ENCODE measurements around the gene STRA8.

STRA8 gene, protein sequence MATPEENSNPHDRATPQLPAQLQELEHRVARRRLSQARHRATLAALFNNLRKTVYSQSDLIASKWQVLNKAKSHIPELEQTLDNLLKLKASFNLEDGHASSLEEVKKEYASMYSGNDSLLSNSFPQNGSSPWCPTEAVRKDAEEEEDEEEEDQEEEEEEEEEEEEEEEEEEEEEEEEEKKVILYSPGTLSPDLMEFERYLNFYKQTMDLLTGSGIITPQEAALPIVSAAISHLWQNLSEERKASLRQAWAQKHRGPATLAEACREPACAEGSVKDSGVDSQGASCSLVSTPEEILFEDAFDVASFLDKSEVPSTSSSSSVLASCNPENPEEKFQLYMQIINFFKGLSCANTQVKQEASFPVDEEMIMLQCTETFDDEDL

GRCh38 chr7:135233570-135233969 is at the start of gene STRA8:
TSS of gene STRA8 (plus strand) at chr7:135233838. CDS start at chr7:135240525, 6,687 bp downstream.
- no peak for DNase-seq (ENCODE audit: low read depth in 2 of 2)

- no peak for DNase-seq (ENCODE audit: low read depth in 2 of 2)
Measured at GRCh38 chr7:135184254-135184841, 49.3 kb upstream of the STRA8 start.

DNA sequence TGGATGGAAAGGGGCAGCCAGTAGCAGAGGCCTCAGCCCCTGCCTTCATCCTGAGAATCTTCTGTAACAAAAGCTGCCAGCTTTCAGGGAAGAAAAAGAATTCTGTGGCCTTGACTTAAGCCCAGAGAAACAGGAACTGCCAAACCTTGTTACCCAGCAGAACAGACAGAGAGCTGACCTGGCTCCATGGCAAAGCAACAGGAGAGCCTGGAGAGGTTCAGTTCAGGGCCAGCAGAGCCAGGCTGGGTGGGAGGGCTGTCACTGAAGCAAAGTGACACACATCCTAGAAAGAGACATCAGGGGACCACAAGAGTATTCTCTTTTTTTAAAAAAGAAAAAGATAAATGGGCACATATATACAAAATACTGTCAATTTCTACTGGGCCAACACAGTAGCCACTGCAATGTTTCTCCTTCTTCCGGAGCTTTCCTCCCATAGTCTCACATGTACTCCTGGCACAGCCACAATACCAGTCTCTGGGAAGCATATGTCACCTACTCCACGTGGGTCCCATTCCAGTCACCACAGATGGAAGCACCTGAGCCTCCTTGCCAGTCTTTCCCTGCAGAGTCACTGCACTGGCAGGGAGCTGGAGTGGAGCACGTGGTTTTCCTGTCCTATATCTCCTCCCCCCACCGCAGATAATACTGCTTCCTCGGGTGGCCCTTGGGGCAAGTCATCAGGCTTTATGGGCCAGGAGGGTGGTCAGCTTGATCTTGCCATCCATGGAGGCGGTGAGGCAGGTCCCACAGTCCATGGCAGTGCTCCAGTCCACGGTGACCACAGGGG is 48.0 kb upstream of the STRA8 start:
- DNase-seq (ENCODE audit: low read depth in 2 of 2) = no peak

DNA sequence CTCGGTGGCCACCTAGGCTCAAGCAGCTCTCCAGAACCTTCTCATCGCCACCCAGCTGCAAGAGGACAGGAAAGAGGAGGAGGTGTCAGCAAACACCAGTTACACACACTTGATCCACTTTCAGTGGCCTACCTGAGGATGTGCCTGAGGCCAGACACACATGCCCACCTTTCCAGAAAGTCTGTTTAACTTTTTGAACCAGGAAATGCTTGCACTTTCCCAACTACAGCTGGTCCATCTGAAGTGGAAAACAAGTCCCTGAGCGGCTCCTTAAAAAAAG is 47.4 kb upstream of the STRA8 start:
- no peak for DNase-seq (ENCODE audit: low read depth in 2 of 2)

DNA sequence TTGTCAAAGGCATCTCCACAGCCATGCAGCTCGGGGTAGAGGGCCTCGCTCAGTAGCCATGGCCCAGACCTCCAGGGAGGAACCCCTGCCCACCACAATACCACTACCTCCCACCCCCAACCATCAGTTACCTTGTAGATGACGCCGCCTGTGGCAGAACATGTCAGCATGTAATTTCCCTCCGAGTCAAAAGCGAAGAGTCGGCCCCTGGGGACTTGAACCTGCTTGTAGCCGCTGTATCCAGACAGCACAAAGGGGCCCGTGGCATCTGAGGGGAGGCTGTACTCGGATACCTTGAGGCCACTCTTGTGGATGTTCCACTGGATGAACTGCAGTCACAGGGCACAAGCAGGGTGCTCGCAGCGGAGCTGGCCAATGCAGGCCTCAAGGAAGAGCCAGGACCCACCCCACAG is 46.8 kb upstream of the STRA8 start:
- DNase-seq (ENCODE audit: low read depth in 2 of 2) = no peak

GRCh38 chr7:135188298-135188984 is 45.2 kb upstream of the STRA8 start:
- DNase-seq (ENCODE audit: low read depth in 2 of 2) = no peak

DNA sequence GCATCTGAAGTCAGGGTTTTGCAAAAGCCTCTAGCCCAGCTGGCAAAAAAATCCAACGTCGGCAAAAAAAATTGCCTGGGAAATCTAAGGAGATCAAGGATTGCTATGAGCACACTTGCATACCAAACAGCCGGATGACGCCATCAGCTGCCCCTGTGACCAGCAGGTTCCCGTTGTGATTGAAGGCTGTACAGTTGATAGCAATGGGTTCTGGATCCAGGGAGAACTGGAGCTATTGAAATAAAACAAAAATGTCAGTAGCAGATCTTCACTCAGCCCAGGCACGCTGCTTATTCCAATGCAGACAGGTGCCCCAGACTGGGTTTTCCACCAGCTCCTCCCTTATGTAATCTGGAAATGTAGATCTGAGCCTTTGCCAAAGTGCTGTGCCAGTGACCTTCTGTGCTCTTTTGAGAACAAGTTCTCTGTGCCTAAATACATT is 44.4 kb upstream of the STRA8 start:
- no peak for DNase-seq (ENCODE audit: low read depth in 2 of 2)

- no peak for DNase-seq (ENCODE audit: low read depth in 2 of 2)
Measured at GRCh38 chr7:135189961-135190360, 43.7 kb upstream of the STRA8 start.

GRCh38 chr7:135190703-135191102 is 42.9 kb upstream of the STRA8 start:
- no peak for DNase-seq (ENCODE audit: low read depth in 2 of 2)

GRCh38 chr7:135192914-135193536 is 40.6 kb upstream of the STRA8 start:
- no peak for DNase-seq (ENCODE audit: low read depth in 2 of 2)

GRCh38 chr7:135193615-135194081 is 40.0 kb upstream of the STRA8 start:
- DNase-seq (ENCODE audit: low read depth in 2 of 2) = no peak

- DNase-seq (ENCODE audit: low read depth in 2 of 2) = no peak
Measured at GRCh38 chr7:135194494-135195095, 39.0 kb upstream of the STRA8 start.

GRCh38 chr7:135195156-135195555 is 38.5 kb upstream of the STRA8 start:
- DNase-seq (ENCODE audit: low read depth in 2 of 2) = no peak

DNA sequence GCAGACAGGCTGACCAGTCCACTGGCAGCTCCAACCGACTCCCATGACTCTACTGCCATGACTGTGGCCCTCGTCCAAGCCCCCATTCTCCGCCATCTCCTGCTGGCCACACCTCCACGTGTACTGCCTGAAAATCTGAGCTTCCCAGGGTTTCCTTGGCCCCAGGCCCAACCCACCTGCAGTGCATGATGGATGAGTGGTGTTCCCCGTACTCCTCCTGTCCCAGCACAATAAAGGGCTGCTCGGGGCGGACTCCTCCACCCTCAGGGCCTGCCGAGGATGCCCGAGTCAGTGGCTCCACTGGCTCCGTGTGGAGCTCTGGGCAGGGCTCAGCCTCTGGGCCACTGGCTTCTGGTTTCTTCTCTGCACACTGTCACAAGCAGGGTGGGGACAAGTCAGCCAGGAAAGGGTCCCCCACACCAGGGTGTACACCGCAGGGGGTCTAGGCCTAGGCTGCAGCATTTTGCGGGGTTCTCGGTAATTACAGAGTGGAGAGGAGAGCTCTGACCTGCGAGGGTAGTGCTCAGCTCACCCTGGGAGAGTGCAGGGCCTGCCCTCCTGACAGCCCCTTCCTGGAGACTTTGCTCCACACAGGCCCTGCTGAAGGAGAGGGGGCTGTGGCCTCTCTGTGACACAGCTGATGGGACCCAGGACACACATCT is 37.5 kb upstream of the STRA8 start:
- DNase-seq (ENCODE audit: low read depth in 2 of 2) = no peak

DNA sequence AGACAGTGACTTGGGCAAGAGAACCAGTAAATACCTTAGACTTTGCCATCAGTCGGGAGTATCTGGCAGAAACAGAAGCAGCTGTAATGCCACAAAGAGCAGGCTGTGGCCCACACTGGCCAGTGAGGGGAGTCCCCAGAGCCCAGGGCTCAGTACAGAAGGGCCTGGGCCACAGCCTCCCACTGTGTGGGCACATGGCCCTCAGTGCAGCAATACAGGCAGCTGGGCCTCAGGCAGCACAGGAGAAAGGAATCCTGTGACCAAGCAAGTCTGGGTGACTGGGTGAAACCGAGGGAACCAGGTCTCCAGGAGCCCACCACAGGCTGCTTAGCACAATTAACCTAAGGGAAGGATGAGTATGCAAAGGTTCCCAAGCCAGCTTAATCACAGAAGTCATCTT is 36.3 kb upstream of the STRA8 start:
- DNase-seq (ENCODE audit: low read depth in 2 of 2) = no peak

DNA sequence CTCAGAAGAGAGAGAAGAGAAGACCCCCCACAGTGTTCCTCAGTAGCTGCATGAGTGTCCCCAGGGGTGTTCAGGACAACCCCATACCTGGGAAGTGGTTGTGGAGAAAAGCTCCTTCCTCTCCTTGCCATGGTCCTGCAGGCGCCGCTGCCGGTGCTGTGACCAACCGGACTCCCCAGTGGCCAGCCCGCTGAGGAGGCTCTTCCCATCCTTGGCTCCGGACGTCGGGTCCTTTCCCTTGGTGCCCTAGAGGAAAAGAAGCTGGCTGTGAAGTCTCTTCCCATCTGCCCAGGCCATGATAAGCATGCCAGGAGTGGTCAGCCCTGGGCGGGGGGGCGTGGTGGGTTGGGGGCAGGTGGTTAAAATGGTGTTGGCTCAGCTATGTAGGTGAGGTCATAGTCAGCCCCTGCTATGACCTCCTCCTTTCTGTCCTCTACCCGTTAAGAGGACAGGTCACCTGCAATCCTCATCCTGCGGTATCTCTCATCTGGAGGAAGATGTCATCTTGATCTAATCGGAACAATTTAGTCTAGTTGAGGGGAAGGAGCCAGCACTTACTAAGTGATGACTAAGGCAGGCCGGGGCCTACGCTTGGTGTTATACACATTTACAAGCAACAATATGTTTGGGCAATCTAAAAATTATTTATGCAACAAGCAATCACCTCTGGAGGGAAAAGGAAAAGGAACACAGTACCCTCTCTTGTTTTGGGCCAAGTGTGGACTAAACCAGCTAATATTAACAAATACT is 35.6 kb upstream of the STRA8 start:
- DNase-seq (ENCODE audit: low read depth in 2 of 2) = no peak

- DNase-seq (ENCODE audit: low read depth in 2 of 2) = no peak
Measured at GRCh38 chr7:135199439-135199838, 34.2 kb upstream of the STRA8 start.

DNA sequence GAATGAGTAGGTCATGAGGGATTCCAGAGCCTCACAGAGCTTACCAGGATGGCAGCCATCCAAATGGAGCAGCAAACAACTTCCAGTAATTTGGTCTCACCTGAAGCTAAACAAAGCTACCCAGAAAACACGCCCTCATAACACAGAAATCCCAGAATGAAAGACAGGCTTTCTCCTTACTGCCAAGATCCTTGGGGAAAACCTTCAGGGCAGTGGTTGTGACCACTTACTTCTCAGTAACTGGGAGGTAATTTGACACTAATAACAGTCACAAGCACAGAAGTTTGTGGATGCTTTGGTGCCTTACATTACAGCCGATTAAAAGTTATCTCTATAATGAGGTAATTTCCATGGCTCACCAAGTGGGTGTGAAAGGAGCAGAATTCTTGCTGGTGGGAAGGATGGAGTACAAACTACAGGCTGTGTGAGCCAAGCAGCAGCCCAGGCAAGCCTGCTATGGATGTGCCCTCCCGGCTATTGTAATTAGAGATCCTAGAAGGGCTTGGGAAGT is 32.8 kb upstream of the STRA8 start:
- no peak for DNase-seq (ENCODE audit: low read depth in 2 of 2)

GRCh38 chr7:135201350-135201749 is 32.3 kb upstream of the STRA8 start:
- DNase-seq (ENCODE audit: low read depth in 2 of 2) = no peak

DNA sequence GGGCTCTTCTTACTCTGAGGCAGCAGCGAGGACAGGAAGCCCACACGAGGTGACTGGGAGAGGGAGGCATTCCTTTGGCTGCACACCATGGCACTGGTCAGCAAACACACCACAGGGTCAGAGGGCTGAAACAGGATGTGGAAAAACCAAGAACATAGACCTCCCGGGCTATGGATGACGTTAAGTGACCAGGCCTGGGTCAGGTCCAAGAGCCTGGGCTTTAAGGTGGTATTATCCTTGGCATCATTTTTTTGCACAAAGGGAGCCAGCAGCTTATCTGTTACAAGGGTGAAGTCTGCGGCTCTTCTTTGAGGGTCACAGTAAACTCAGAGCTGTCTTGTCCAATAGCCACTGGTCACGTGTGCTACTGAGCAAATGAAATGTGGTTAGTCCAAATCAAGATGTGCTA is 29.3 kb upstream of the STRA8 start:
- DNase-seq (ENCODE audit: low read depth in 2 of 2) = no peak

Measured in stimulated activated CD4-positive, alpha-beta T cell treated with anti-CD3 and anti-CD28 coated beads, Interleukin-1b, Interleukin-23, amount 100 ng/mL, for 1 hour (primary cell).